Measurements from ENCODE around the gene PTPRZ1. TPM values are rescaled to one million over a fixed set of nuclear protein-coding genes. Genes with fewer than 3 reads are reported as not detected.

PTPRZ1 gene
- total RNA-seq, 1 experiment from 2014 or later, result not detected

DNA sequence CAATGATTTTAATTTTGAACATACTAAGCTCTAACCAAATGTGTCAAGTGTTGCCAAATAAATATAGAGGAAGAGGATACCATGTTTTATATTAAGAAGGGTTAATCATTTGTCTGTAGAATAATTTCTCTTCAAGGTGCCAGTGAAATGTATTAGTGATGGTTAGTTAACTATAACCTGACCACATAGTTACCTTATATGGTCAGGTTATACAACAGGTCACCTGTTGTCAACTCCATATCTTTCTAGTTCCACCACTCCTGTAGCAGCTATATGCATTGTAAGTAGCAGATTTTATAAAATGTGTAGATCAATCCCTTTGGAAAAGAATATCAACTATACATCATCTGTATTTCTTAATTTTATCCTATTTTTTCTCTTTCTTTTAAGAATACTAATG lies 35.1 kb downstream of the PTPRZ1 start:
- Histone ChIP-seq H3K9me3 (ENCODE audit: low read length) (no peaks in the 10 kb centered on the region), H3K4me1 (ENCODE audit: low read length) (no peaks in the 10 kb centered on the region), H4K20me1 (ENCODE audit: insufficient read depth, low read depth, low read length) (no peaks in the 10 kb centered on the region), H3K27me3 (ENCODE audit: low read length) (no peaks in the 10 kb centered on the region), H3K9me2 (replicated peaks; ENCODE audit: insufficient read depth, low read length) (no peaks in the 10 kb centered on the region), H3K4me2 (ENCODE audit: low read depth, low read length, poor library complexity, severe bottlenecking) (no peak overlapping the region), H3K9ac (ENCODE audit: low read length) (no peak overlapping the region), H3K79me2 (ENCODE audit: low read length) (no peaks in the 10 kb centered on the region), H3K36me3 (ENCODE audit: insufficient read depth, low read length) (no peaks in the 10 kb centered on the region), H3K27ac (ENCODE audit: low read length) (no peak overlapping the region), H3K4me3 (ENCODE audit: low read length) (no peak overlapping the region), H2AFZ (ENCODE audit: low read length) (no peak overlapping the region)
- no peak for DNase-seq

- no peaks in the 10 kb centered on the region for H3K27me3 ChIP-seq (ENCODE audit: low read length)
- no peaks in the 10 kb centered on the region for H3K9me3 ChIP-seq (ENCODE audit: low read length)
- no peak overlapping the region for H3K27ac ChIP-seq (ENCODE audit: low read length)
- no peak overlapping the region for H2AFZ ChIP-seq (ENCODE audit: low read length)
- H3K4me3 ChIP-seq (ENCODE audit: low read length), result no peak overlapping the region
- H3K4me2 ChIP-seq (ENCODE audit: low read depth, low read length, poor library complexity, severe bottlenecking), result no peak overlapping the region
- no peaks in the 10 kb centered on the region for H3K36me3 ChIP-seq (ENCODE audit: insufficient read depth, low read length)
- H3K79me2 ChIP-seq (ENCODE audit: low read length), result no peaks in the 10 kb centered on the region
- H3K4me1 ChIP-seq (ENCODE audit: low read length), result no peaks in the 10 kb centered on the region
- no peaks in the 10 kb centered on the region for H4K20me1 ChIP-seq (ENCODE audit: insufficient read depth, low read depth, low read length)
- no peaks in the 10 kb centered on the region for H3K9me2 ChIP-seq (replicated peaks; ENCODE audit: insufficient read depth, low read length)
- H3K9ac ChIP-seq (ENCODE audit: low read length), result no peak overlapping the region
- no peak for DNase-seq
Observed at GRCh38 chr7:121909716-121910345, 36.9 kb downstream of the PTPRZ1 start.

DNA sequence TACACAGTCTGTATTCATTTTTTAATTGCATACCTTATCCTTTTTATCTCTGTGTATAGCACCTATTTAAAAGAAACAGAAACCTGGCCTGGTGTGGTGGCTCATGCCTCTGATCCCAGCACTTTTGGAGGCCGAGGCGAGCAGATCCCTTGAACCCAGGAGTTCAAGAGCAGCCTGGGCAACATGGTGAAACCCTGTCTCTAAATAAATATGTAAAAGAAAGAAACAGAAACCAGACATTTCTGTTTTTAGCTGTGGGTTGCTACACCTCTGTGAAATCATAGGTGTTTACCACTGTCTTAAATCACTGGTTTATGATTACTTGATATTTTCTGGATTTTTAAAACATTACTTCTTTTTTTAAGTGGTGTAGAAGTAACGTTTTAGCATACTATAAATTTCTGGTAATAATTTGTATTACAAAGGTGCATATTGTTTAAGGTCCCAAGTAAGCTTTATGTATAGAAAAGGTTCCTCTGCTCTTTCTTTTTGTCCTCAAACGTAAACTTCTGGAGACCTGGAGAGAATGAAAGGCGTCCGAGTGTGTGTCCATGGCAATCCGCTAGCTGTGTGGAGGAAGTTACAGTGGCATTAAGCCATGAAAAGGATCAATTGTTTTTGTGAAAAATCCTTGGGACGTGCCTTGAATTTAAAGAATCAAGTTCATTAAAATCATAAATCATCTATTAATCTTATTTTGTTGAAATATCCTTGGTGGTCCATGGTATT lies 41.1 kb downstream of the PTPRZ1 start:
- Histone ChIP-seq H2AFZ (ENCODE audit: low read length) (no peak overlapping the region), H3K36me3 (ENCODE audit: insufficient read depth, low read length) (no peaks in the 10 kb centered on the region), H3K4me2 (ENCODE audit: low read depth, low read length, poor library complexity, severe bottlenecking) (no peak overlapping the region), H3K79me2 (ENCODE audit: low read length) (no peaks in the 10 kb centered on the region), H4K20me1 (ENCODE audit: insufficient read depth, low read depth, low read length) (no peaks in the 10 kb centered on the region), H3K9me2 (replicated peaks; ENCODE audit: insufficient read depth, low read length) (no peaks in the 10 kb centered on the region), H3K27ac (ENCODE audit: low read length) (no peak overlapping the region), H3K4me1 (ENCODE audit: low read length) (no peaks in the 10 kb centered on the region), H3K4me3 (ENCODE audit: low read length) (no peak overlapping the region), H3K9ac (ENCODE audit: low read length) (no peak overlapping the region), H3K27me3 (ENCODE audit: low read length) (no peaks in the 10 kb centered on the region), H3K9me3 (ENCODE audit: low read length) (no peaks in the 10 kb centered on the region)
- DNase-seq, result no peak

GRCh38 chr7:121914676-121915279 lies 41.8 kb downstream of the PTPRZ1 start:
- DNase-seq, result no peak
- Histone ChIP-seq H3K9ac (ENCODE audit: low read length) (no peak overlapping the region), H2AFZ (ENCODE audit: low read length) (no peak overlapping the region), H3K36me3 (ENCODE audit: insufficient read depth, low read length) (no peaks in the 10 kb centered on the region), H3K9me2 (replicated peaks; ENCODE audit: insufficient read depth, low read length) (no peaks in the 10 kb centered on the region), H3K4me1 (ENCODE audit: low read length) (no peaks in the 10 kb centered on the region), H3K9me3 (ENCODE audit: low read length) (no peaks in the 10 kb centered on the region), H3K4me3 (ENCODE audit: low read length) (no peak overlapping the region), H3K79me2 (ENCODE audit: low read length) (no peaks in the 10 kb centered on the region), H3K27me3 (ENCODE audit: low read length) (no peaks in the 10 kb centered on the region), H3K4me2 (ENCODE audit: low read depth, low read length, poor library complexity, severe bottlenecking) (no peak overlapping the region), H3K27ac (ENCODE audit: low read length) (no peak overlapping the region), H4K20me1 (ENCODE audit: insufficient read depth, low read depth, low read length) (no peaks in the 10 kb centered on the region)

GRCh38 chr7:121916211-121916610 lies 43.2 kb downstream of the PTPRZ1 start:
- DNase-seq, result no peak
- no peak overlapping the region for H3K27ac ChIP-seq (ENCODE audit: low read length)
- H3K9ac ChIP-seq (ENCODE audit: low read length), result no peak overlapping the region
- H3K79me2 ChIP-seq (ENCODE audit: low read length), result no peaks in the 10 kb centered on the region
- H3K4me1 ChIP-seq (ENCODE audit: low read length), result no peaks in the 10 kb centered on the region
- no peaks in the 10 kb centered on the region for H4K20me1 ChIP-seq (ENCODE audit: insufficient read depth, low read depth, low read length)
- no peaks in the 10 kb centered on the region for H3K9me3 ChIP-seq (ENCODE audit: low read length)
- no peaks in the 10 kb centered on the region for H3K9me2 ChIP-seq (replicated peaks; ENCODE audit: insufficient read depth, low read length)
- no peak overlapping the region for H2AFZ ChIP-seq (ENCODE audit: low read length)
- no peaks in the 10 kb centered on the region for H3K27me3 ChIP-seq (ENCODE audit: low read length)
- H3K4me3 ChIP-seq (ENCODE audit: low read length), result no peak overlapping the region
- H3K4me2 ChIP-seq (ENCODE audit: low read depth, low read length, poor library complexity, severe bottlenecking), result no peak overlapping the region
- no peaks in the 10 kb centered on the region for H3K36me3 ChIP-seq (ENCODE audit: insufficient read depth, low read length)

- H3K4me3 ChIP-seq (ENCODE audit: low read length), result no peak overlapping the region
- H3K27me3 ChIP-seq (ENCODE audit: low read length), result no peaks in the 10 kb centered on the region
- no peak overlapping the region for H2AFZ ChIP-seq (ENCODE audit: low read length)
- H3K9ac ChIP-seq (ENCODE audit: low read length), result no peak overlapping the region
- H3K9me2 ChIP-seq (replicated peaks; ENCODE audit: insufficient read depth, low read length), result no peaks in the 10 kb centered on the region
- H4K20me1 ChIP-seq (ENCODE audit: insufficient read depth, low read depth, low read length), result no peaks in the 10 kb centered on the region
- no peaks in the 10 kb centered on the region for H3K4me1 ChIP-seq (ENCODE audit: low read length)
- no peak overlapping the region for H3K4me2 ChIP-seq (ENCODE audit: low read depth, low read length, poor library complexity, severe bottlenecking)
- no peak for DNase-seq
- no peaks in the 10 kb centered on the region for H3K79me2 ChIP-seq (ENCODE audit: low read length)
- no peaks in the 10 kb centered on the region for H3K36me3 ChIP-seq (ENCODE audit: insufficient read depth, low read length)
- H3K9me3 ChIP-seq (ENCODE audit: low read length), result no peaks in the 10 kb centered on the region
- no peak overlapping the region for H3K27ac ChIP-seq (ENCODE audit: low read length)
Observed at GRCh38 chr7:121919986-121920385, 47.0 kb downstream of the PTPRZ1 start.

GRCh38 chr7:121924269-121925186 lies 51.6 kb downstream of the PTPRZ1 start:
- Histone ChIP-seq H3K4me3 (ENCODE audit: low read length) (no peak overlapping the region), H4K20me1 (ENCODE audit: insufficient read depth, low read depth, low read length) (no peaks in the 10 kb centered on the region), H2AFZ (ENCODE audit: low read length) (no peak overlapping the region), H3K4me2 (ENCODE audit: low read depth, low read length, poor library complexity, severe bottlenecking) (no peak overlapping the region), H3K9ac (ENCODE audit: low read length) (no peak overlapping the region), H3K9me2 (replicated peaks; ENCODE audit: insufficient read depth, low read length) (no peaks in the 10 kb centered on the region), H3K36me3 (ENCODE audit: insufficient read depth, low read length) (no peaks in the 10 kb centered on the region), H3K9me3 (ENCODE audit: low read length) (no peaks in the 10 kb centered on the region; the same call in 1 of the 2 replicates), H3K4me1 (ENCODE audit: low read length) (no peaks in the 10 kb centered on the region), H3K27me3 (ENCODE audit: low read length) (no peaks in the 10 kb centered on the region), H3K79me2 (ENCODE audit: low read length) (no peaks in the 10 kb centered on the region), H3K27ac (ENCODE audit: low read length) (no peak overlapping the region)
- DNase-seq, result no peak

Data from Karpas-422 (cell line).